ENCODE measurements around the gene PTPRE.

Gene PTPRE

GRCh38 chr10:128105383-128105782, 198.5 kb downstream of the PTPRE start:
- DNase-seq, result no peak

GRCh38 chr10:128109707-128110106, 202.8 kb downstream of the PTPRE start:
- DNase-seq, result no peak

GRCh38 chr10:128110339-128110738, 203.4 kb downstream of the PTPRE start:
- DNase-seq, result no peak

- DNase-seq, result no peak
Measured at GRCh38 chr10:128111696-128112095, 204.8 kb downstream of the PTPRE start.

GRCh38 chr10:128113026-128113425, 206.1 kb downstream of the PTPRE start:
- no peak for DNase-seq

DNA sequence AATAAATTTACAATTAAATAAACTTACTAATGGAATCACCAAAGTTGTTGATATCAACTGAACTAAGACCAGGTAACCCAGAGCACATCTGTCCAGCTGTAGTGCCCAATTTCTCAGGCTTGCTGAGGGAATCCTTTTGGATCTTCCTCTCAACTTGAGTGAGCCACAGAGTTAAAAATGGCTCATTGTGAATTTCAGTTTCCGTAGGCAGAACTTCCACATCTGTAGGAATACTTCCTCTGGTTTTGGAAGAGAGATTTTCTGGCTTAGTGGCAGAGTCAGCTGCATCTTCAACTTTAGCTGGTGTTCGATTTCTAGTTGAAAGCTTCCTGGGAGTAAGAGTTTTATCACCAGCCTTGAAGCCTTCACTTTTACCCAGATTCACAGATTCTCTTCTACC, 208.0 kb downstream of the PTPRE start:
- no peak for DNase-seq

DNA sequence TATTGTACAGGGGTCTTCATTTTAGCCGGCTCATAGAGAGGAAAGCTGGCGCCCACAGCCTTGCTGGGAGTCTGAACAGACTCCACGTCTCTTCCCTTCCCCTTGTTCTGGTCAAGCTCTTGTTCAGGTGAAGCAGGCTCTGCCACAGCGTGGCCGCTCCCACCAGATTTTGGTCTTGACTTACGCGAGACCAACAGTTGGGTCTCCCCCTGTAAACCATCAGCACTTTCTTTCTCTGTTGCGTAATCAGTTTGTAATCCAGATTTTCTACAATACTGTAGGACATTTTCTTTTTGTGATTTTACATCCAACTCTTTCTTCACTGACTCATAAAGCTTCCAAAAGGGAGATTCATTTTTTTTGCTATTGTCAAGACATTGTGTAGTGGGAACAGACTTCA, 208.5 kb downstream of the PTPRE start:
- no peak for DNase-seq

GRCh38 chr10:128116187-128116586, 209.3 kb downstream of the PTPRE start:
- no peak for DNase-seq

- DNase-seq, result no peak
Measured at GRCh38 chr10:128116851-128117615, 210.1 kb downstream of the PTPRE start.

DNA sequence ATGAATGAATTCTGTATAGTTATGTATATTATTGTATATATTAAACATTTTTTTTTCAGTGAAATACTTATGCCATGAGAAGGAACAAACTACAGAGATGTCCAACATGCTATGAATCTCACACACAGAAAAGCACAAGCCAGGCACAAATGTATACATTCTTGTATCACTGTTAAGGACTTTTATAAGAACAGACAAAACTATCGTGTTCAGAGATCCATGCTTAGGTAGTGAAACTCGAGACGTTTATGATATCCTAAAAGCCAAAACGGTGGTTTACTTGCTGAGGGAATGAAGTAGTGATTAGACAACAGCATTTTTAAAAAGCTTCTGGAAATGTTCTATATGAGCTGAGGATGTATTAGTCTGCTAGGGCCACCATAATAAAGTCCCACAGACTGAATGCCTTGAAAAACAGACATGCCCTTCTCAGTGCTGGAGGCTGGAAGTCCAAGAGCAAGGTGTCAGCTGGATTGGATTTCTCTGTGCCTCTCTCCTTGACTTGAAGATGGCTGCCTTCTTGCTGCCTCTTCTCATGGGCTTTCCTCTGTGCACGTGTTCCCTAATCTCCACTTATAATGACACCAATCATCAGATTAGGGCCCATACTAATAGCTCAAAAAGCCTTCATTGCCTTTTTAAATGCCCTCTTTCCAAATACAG, 215.0 kb downstream of the PTPRE start:
- DNase-seq, result no peak

DNA sequence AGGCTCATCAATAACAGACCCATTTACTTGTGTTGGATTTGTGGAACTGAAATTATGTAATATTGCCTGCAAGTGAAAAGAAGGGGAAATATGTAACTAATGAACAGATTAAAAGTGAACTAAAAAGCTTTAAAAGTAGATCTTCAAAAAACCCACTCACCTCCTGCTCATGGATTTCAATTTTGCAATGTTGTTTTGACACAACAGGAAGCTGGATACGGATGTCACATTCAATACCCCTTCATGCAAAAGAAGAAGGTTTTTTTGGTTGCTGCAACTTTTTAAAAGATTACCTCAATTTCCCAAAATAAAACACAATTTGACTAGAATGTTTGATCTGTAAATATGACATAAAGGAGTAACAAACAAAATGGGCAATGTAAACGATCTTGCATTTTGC, 216.0 kb downstream of the PTPRE start:
- no peak for DNase-seq

GRCh38 chr10:128123846-128124245, 216.9 kb downstream of the PTPRE start:
- no peak for DNase-seq

DNA sequence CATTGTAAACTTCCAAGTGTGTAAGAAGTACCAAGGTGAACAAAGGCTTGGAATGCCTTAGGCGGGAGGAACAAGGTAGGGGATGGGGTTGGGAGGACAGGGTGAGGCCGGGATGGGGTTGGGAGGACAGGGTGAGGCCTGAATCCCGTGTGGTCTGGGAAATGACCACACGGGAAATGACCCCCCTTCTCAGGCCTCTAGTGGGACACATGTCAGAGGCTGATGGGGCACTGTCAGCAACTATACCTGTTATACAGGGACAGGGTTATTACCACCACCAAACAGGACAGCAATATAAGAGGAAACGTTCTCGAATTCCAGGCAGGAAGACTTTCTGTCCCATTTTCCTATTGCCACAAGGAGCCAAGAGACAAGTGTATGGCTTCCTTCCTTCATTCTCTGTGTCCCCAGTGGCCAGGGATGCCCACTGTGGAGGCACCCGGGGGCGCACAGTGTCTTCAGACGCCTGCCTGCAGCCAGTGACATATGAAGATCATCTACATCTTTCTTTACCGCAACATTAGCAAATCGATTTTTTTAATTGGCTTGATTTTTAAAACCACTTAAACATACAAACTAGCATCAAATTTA, 218.0 kb downstream of the PTPRE start:
- no peak for DNase-seq

GRCh38 chr10:128125416-128125943, 218.6 kb downstream of the PTPRE start:
- no peak for DNase-seq

DNA sequence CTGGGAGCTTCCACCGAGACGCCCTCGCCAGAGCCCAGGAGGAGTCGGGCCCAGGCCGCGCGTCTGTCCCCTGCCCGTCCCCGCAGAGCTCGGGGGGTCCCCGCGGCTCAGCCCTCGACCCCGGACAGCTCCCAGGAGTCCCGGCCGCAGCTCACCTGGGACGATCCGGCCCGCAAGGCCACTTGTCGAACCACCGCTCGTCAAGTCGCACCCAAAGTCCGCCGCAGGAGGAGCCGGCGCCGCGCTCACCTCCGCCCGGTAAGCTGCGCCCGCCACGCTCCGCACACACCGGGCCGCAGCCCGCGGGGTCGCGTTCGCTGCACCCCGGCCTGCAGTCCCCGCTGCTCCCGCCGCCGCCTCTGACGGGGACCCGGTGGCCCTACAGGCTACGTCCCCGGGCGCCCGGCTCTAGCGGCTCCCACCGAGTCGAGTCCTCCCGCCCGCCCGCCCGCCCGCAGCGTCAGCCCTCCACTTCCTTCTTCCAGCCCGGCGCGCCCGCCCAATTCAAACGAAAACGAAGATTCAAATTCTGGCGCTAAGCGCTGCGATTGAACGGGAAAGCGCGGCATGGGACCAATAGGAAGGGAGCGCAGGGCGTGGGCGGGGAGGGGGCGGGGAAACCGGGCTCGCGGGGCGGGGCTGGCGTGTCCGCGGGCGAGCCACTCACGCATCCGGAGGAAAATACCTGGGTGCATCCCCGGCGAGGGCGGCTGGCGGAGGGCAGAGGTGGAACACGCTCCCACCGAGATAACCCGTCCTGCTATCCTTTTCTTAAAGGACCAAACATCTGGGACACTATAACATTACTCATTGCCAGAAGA, 219.3 kb downstream of the PTPRE start, which contains the start of gene MKI67:
MKI67 (minus strand) TSS at position 480 of the 821 bp plus-strand sequence. CDS start 756 bp downstream, outside the sequence.
- DNase-seq, result peak; percentile 83

DNA sequence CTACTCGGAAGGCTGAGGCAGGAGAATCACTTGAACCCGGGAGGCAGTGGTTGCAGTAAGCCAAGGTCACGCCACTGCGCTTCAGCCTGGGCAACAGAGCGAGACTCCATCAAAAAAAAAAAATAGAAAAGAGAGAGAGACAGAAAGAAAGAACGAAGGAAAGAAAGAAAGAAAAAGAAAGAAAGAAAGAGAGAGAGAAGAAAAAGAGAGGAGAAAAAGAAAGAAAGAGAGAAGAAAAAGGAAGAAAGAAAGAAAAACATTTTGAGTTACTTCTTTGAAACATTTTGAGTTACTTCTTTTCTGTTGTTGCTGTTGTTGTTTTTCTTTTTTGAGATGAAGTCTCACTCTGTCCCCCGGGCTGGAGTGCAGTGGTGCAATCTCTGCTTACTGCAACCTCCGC, 221.7 kb downstream of the PTPRE start:
- DNase-seq, result no peak

DNA sequence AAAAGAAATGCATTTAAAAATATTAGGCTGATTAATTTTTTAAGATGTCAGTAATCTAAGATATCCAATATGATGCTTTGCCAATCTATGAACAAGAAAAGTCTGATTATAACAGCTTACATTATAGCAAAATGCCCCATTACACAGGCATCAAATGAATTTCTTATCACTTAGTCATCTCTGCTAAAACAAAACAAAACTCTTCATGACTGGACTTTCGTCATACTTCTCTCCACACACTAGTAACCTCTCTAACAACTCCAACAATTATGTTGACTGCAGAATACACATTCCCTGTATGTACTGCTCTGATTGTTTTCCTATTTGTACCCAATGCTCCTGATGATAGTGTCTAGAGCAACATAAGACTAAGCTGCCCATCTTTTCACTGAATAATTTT, 223.1 kb downstream of the PTPRE start:
- no peak for DNase-seq

Data from activated effector memory CD4-positive, alpha-beta T cell treated with Interleukin-2 at 50 U/mL for 16 hours (primary cell).